ENCODE data around the gene TRIM67. TPM values are rescaled to one million over a fixed set of nuclear protein-coding genes. Genes with fewer than 3 reads are reported as not detected.
"Not testable (repeated sequence)": the region's sequence is repeated elsewhere in the genome, so short reads cannot be mapped to it uniquely, and the experiment has no call there.

TRIM67 gene
- not detected for total RNA-seq

GRCh38 chr1:231161667-231162296, at the start of gene TRIM67:
TSS of gene TRIM67 (plus strand) at chr1:231162058. CDS start at chr1:231162970, 912 bp downstream.
- no peaks in the 10 kb centered on the region for H3K9me3 Mint-ChIP-seq
- DNase-seq, result no peak
- CTCF ChIA-PET, result no interaction called here
- H3K27me3 Mint-ChIP-seq, result peaks cover 58% of the 10 kb centered on the region
- peaks cover 1% of the 10 kb centered on the region for H3K4me1 Mint-ChIP-seq
- H3K36me3 Mint-ChIP-seq (ENCODE audit: low read depth), result no peaks in the 10 kb centered on the region
- no peak within 1 kb of the TSS for H3K27ac Mint-ChIP-seq
- POLR2A ChIA-PET, result no interaction called here
- H3K4me3 Mint-ChIP-seq, result no peak within 1 kb of the TSS

- no peak for DNase-seq
- H3K4me1 Mint-ChIP-seq, result no peaks in the 10 kb centered on the region
- H3K27ac Mint-ChIP-seq, result no peak overlapping the region
- H3K36me3 Mint-ChIP-seq (ENCODE audit: low read depth), result no peaks in the 10 kb centered on the region
- ChIA-PET POLR2A (no interaction called here), CTCF (no interaction called here)
- H3K4me3 Mint-ChIP-seq, result no peak overlapping the region
- H3K9me3 Mint-ChIP-seq, result no peaks in the 10 kb centered on the region
- H3K27me3 Mint-ChIP-seq, result peaks cover 35% of the 10 kb centered on the region
These were observed 45.1 kb upstream of the TRIM67 start for GRCh38 chr1:231116738-231117137.

- Mint-ChIP-seq H3K4me1 (no peaks in the 10 kb centered on the region), H3K4me3 (no peak overlapping the region), H3K36me3 (ENCODE audit: low read depth) (no peaks in the 10 kb centered on the region), H3K27ac (no peak overlapping the region), H3K27me3 (peaks cover 27% of the 10 kb centered on the region), H3K9me3 (no peaks in the 10 kb centered on the region)
- CTCF ChIA-PET, result no interaction called here
- DNase-seq, result no peak
- POLR2A ChIA-PET, result no interaction called here
These were observed 43.0 kb upstream of the TRIM67 start for GRCh38 chr1:231118704-231119453.

- Mint-ChIP-seq H3K36me3 (ENCODE audit: low read depth) (no peaks in the 10 kb centered on the region), H3K27me3 (peaks cover 25% of the 10 kb centered on the region), H3K27ac (no peak overlapping the region), H3K4me1 (no peaks in the 10 kb centered on the region), H3K9me3 (no peaks in the 10 kb centered on the region), H3K4me3 (no peak overlapping the region)
- ChIA-PET CTCF (no interaction called here), POLR2A (no interaction called here)
- no peak for DNase-seq
These were observed 40.3 kb upstream of the TRIM67 start for GRCh38 chr1:231121533-231121932.

GRCh38 chr1:231122143-231122542, 39.7 kb upstream of the TRIM67 start:
- Mint-ChIP-seq H3K36me3 (ENCODE audit: low read depth) (no peaks in the 10 kb centered on the region), H3K27me3 (peaks cover 21% of the 10 kb centered on the region), H3K4me1 (no peaks in the 10 kb centered on the region), H3K27ac (no peak overlapping the region), H3K9me3 (no peaks in the 10 kb centered on the region), H3K4me3 (no peak overlapping the region)
- ChIA-PET POLR2A (no interaction called here), CTCF (no interaction called here)
- no peak for DNase-seq

GRCh38 chr1:231124746-231125145, 37.1 kb upstream of the TRIM67 start:
- ChIA-PET POLR2A (no interaction called here), CTCF (no interaction called here)
- Mint-ChIP-seq H3K9me3 (no peaks in the 10 kb centered on the region), H3K27ac (no peak overlapping the region), H3K36me3 (ENCODE audit: low read depth) (no peaks in the 10 kb centered on the region), H3K4me3 (no peak overlapping the region), H3K27me3 (peaks cover 10% of the 10 kb centered on the region), H3K4me1 (no peaks in the 10 kb centered on the region)
- DNase-seq, result no peak

GRCh38 chr1:231125972-231126580, 35.8 kb upstream of the TRIM67 start:
- DNase-seq, result no peak
- Mint-ChIP-seq H3K27me3 (peaks cover 7% of the 10 kb centered on the region), H3K9me3 (no peaks in the 10 kb centered on the region), H3K36me3 (ENCODE audit: low read depth) (no peaks in the 10 kb centered on the region), H3K4me3 (no peak overlapping the region), H3K4me1 (no peaks in the 10 kb centered on the region), H3K27ac (no peak overlapping the region)
- POLR2A ChIA-PET, result no interaction called here
- CTCF ChIA-PET, result no interaction called here

GRCh38 chr1:231127106-231127505, 34.8 kb upstream of the TRIM67 start:
- H3K4me1 Mint-ChIP-seq; H3K36me3 Mint-ChIP-seq (ENCODE audit: low read depth); H3K9me3 Mint-ChIP-seq; H3K27ac Mint-ChIP-seq; CTCF ChIA-PET; POLR2A ChIA-PET; H3K27me3 Mint-ChIP-seq; DNase-seq; H3K4me3 Mint-ChIP-seq: not testable (repeated sequence)

GRCh38 chr1:231128471-231128870, 33.4 kb upstream of the TRIM67 start:
- H3K9me3 Mint-ChIP-seq; DNase-seq; H3K27me3 Mint-ChIP-seq; H3K4me1 Mint-ChIP-seq; POLR2A ChIA-PET; H3K36me3 Mint-ChIP-seq (ENCODE audit: low read depth); H3K27ac Mint-ChIP-seq; CTCF ChIA-PET; H3K4me3 Mint-ChIP-seq: not testable (repeated sequence)

GRCh38 chr1:231130544-231130943, 31.3 kb upstream of the TRIM67 start:
- no peaks in the 10 kb centered on the region for H3K4me1 Mint-ChIP-seq
- ChIA-PET CTCF (no interaction called here), POLR2A (no interaction called here)
- H3K27me3 Mint-ChIP-seq, result no peaks in the 10 kb centered on the region
- H3K4me3 Mint-ChIP-seq, result no peak overlapping the region
- H3K36me3 Mint-ChIP-seq (ENCODE audit: low read depth), result no peaks in the 10 kb centered on the region
- DNase-seq, result no peak
- no peak overlapping the region for H3K27ac Mint-ChIP-seq
- no peaks in the 10 kb centered on the region for H3K9me3 Mint-ChIP-seq

GRCh38 chr1:231132591-231132990, 29.3 kb upstream of the TRIM67 start:
- POLR2A ChIA-PET; H3K36me3 Mint-ChIP-seq (ENCODE audit: low read depth); H3K9me3 Mint-ChIP-seq; CTCF ChIA-PET; DNase-seq; H3K4me1 Mint-ChIP-seq; H3K27ac Mint-ChIP-seq; H3K27me3 Mint-ChIP-seq; H3K4me3 Mint-ChIP-seq: not testable (repeated sequence)

GRCh38 chr1:231134624-231135023, 27.2 kb upstream of the TRIM67 start:
- H3K36me3 Mint-ChIP-seq (ENCODE audit: low read depth), result no peaks in the 10 kb centered on the region
- POLR2A ChIA-PET, result no interaction called here
- H3K9me3 Mint-ChIP-seq, result no peaks in the 10 kb centered on the region
- H3K4me1 Mint-ChIP-seq, result peaks cover 6% of the 10 kb centered on the region
- DNase-seq, result no peak
- H3K27ac Mint-ChIP-seq, result no peak overlapping the region
- CTCF ChIA-PET, result no interaction called here
- H3K27me3 Mint-ChIP-seq, result peaks cover 2% of the 10 kb centered on the region
- no peak overlapping the region for H3K4me3 Mint-ChIP-seq

GRCh38 chr1:231138236-231138635, 23.6 kb upstream of the TRIM67 start:
- POLR2A ChIA-PET, result no interaction called here
- H3K27me3 Mint-ChIP-seq, result peaks cover 13% of the 10 kb centered on the region
- H3K9me3 Mint-ChIP-seq, result no peaks in the 10 kb centered on the region
- H3K27ac Mint-ChIP-seq, result no peak overlapping the region
- CTCF ChIA-PET, result no interaction called here
- no peak for DNase-seq
- no peaks in the 10 kb centered on the region for H3K36me3 Mint-ChIP-seq (ENCODE audit: low read depth)
- no peak overlapping the region for H3K4me3 Mint-ChIP-seq
- H3K4me1 Mint-ChIP-seq, result peaks cover 6% of the 10 kb centered on the region

GRCh38 chr1:231139125-231139649, 22.7 kb upstream of the TRIM67 start:
- CTCF ChIA-PET, result no interaction called here
- peaks cover 6% of the 10 kb centered on the region for H3K4me1 Mint-ChIP-seq
- no peaks in the 10 kb centered on the region for H3K36me3 Mint-ChIP-seq (ENCODE audit: low read depth)
- H3K27me3 Mint-ChIP-seq, result peaks cover 19% of the 10 kb centered on the region
- no peaks in the 10 kb centered on the region for H3K9me3 Mint-ChIP-seq
- no peak overlapping the region for H3K4me3 Mint-ChIP-seq
- no peak for DNase-seq
- H3K27ac Mint-ChIP-seq, result no peak overlapping the region
- POLR2A ChIA-PET, result no interaction called here
